Calu3 (cell line): ENCODE data around the gene NECAB3. TPM values are rescaled to one million over a fixed set of nuclear protein-coding genes. Genes with fewer than 3 reads are reported as not detected.

Source experiments
- BruUV-seq: library from RNA; stranded (reverse); fragments of 400-500 nt; replicated peaks from 2 replicates; lab custom pipeline; 2021; lab: Mats Ljungman, UMichigan
- CTCF ChIA-PET: fragments of 300-600 bp; sonication (Branson Sonifier 250); formaldehyde crosslinking; loops from one replicate; lab custom pipeline; 2022; ENCODE audit warnings: antibody characterized with exemption; lab: Charles Lee
- DNase-seq: peaks from one replicate; pipeline ENCODE4 v3.0.0; 2022
- H3K27ac Mint-ChIP-seq: one replicate; pipeline ENCODE4 v1.8.0; 2022; ENCODE audit warnings: mixed read lengths; ENCODE audit not compliant: unreplicated experiment
- H3K27me3 Mint-ChIP-seq: one replicate; pipeline ENCODE4 v1.8.0; 2022; ENCODE audit warnings: mixed read lengths; ENCODE audit not compliant: unreplicated experiment
- H3K36me3 Mint-ChIP-seq: one replicate; pipeline ENCODE4 v1.8.0; 2022; ENCODE audit warnings: mild to moderate bottlenecking, moderate library complexity, mixed read lengths; ENCODE audit not compliant: insufficient read depth, unreplicated experiment
- H3K4me1 Mint-ChIP-seq: one replicate; pipeline ENCODE4 v1.8.0; 2022; ENCODE audit warnings: mild to moderate bottlenecking, low read depth, mixed read lengths; ENCODE audit not compliant: unreplicated experiment
- H3K4me3 Mint-ChIP-seq: one replicate; pipeline ENCODE4 v1.8.0; 2022; ENCODE audit warnings: mild to moderate bottlenecking, low read depth, moderate library complexity, mixed read lengths; ENCODE audit not compliant: unreplicated experiment
- H3K9me3 Mint-ChIP-seq: one replicate; pipeline ENCODE4 v1.8.0; 2022; ENCODE audit warnings: low read depth, mixed read lengths; ENCODE audit not compliant: unreplicated experiment
- intact Hi-C: fragments of 100-400 bp; cut with micrococcal nuclease; formaldehyde crosslinking; loops from one replicate; pipeline ENCODE4 v1.10.0; 2022; ENCODE audit not compliant: unreplicated experiment
- total RNA-seq: library from RNA; stranded (reverse); gene quantifications from 2 replicates; pipeline ENCODE4 v1.2.3, GENCODE V29; 2022
- TF ChIP-seq, protein P1 (sequence below): fragments of 200-600 bp; IDR thresholded peaks from one replicate; pipeline ENCODE4 v1.8.0; 2022; ENCODE audit warnings: antibody characterized with exemption; ENCODE audit not compliant: unreplicated experiment

NECAB3 gene
- total RNA-seq, 1 experiment from 2014 or later: 80.8 TPM

DNA sequence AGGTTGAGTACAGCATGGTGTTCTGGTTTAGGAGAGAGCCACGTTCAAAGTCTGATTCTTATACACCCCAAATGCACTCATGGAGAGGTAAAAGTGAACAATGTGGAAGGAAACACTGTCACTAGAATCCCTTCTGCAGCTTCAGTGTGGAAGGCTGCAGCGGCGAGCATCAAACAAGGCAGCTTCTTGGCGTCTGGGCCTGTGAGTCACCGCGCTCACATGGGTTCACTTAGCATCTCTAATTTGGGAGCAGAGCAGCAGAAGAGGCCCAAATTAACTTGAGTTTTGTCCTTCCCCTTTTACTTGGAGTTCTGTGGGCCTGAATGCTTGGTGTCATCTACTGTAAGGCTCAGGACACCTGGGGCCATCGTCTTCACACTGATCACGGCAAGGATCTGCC, 22.9 kb upstream of the NECAB3 start:
- no peak overlapping the region for H3K27ac Mint-ChIP-seq
- H3K4me3 Mint-ChIP-seq: no peak overlapping the region
- H3K9me3 Mint-ChIP-seq: peaks cover 2% of the 10 kb centered on the region
- intact Hi-C loops: no loop called here
- no peaks in the 10 kb centered on the region for H3K27me3 Mint-ChIP-seq
- no peak for DNase-seq
- H3K36me3 Mint-ChIP-seq: peaks cover 9% of the 10 kb centered on the region
- no peaks in the 10 kb centered on the region for H3K4me1 Mint-ChIP-seq
- CTCF ChIA-PET: interaction anchor here (0.6 to 1.3 kb wide), 4 partner anchors 9 to 93 kb away, joined by 3 read pairs; no protein-coding TSS in a partner anchor
- TF ChIP-seq, protein P1, sequence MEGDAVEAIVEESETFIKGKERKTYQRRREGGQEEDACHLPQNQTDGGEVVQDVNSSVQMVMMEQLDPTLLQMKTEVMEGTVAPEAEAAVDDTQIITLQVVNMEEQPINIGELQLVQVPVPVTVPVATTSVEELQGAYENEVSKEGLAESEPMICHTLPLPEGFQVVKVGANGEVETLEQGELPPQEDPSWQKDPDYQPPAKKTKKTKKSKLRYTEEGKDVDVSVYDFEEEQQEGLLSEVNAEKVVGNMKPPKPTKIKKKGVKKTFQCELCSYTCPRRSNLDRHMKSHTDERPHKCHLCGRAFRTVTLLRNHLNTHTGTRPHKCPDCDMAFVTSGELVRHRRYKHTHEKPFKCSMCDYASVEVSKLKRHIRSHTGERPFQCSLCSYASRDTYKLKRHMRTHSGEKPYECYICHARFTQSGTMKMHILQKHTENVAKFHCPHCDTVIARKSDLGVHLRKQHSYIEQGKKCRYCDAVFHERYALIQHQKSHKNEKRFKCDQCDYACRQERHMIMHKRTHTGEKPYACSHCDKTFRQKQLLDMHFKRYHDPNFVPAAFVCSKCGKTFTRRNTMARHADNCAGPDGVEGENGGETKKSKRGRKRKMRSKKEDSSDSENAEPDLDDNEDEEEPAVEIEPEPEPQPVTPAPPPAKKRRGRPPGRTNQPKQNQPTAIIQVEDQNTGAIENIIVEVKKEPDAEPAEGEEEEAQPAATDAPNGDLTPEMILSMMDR: no peak
- BruUV-seq: no TSS peak

DNA sequence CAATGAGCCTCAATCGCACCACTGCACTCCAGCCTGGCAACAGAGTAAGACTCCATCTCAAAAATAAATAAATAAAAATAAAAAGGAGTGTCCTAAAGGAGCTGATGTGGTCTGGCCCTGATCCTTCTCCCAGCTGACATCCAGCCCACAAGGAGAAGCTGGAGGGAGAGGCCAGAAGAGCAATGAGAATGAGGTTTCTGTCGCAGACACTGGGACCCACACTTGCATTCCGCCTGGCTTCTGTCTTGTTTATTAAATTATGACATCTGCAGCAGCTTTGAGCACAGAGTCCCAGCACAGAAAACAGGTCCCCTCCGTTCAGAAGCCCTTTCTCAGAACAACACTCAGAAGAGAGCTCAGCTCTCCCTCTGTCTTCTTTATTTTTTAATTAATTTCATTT, 22.2 kb upstream of the NECAB3 start:
- Mint-ChIP-seq H3K36me3 (peaks cover 9% of the 10 kb centered on the region), H3K27ac (no peak overlapping the region), H3K9me3 (peaks cover 2% of the 10 kb centered on the region), H3K27me3 (no peaks in the 10 kb centered on the region), H3K4me3 (no peak overlapping the region), H3K4me1 (no peaks in the 10 kb centered on the region)
- no peak for DNase-seq
- TF ChIP-seq, protein P1: no peak
- CTCF ChIA-PET: interaction anchor here (1.2 to 1.3 kb wide), 2 partner anchors 10 to 23 kb away, joined by 3 read pairs; no protein-coding TSS in a partner anchor
- BruUV-seq: no TSS peak
- intact Hi-C loops: no loop called here

DNA sequence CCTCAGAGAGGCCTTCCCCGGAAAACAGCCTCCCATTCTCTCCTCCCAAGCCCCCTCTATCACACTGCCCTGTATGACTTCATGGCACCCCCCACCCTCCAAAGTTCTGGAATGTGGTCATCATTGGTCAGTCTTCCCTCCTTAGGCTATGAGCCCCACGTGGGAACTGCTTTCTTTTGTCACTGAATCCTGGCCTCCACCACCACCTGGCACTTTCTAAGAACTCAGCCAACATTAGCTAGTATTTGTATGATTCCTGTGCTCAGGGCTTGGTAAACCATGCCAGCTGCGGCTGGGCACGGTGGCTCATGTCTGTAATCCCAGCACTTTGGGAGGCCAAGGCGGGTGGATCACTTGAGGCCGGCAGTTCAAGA, 20.4 kb upstream of the NECAB3 start:
- Mint-ChIP-seq H3K4me1 (no peaks in the 10 kb centered on the region), H3K27ac (no peak overlapping the region), H3K9me3 (no peaks in the 10 kb centered on the region), H3K4me3 (no peak overlapping the region), H3K27me3 (no peaks in the 10 kb centered on the region), H3K36me3 (no peaks in the 10 kb centered on the region)
- no TSS peak for BruUV-seq
- no peak for DNase-seq
- TF ChIP-seq, protein P1: no peak
- CTCF ChIA-PET: interaction anchor here (0.6 to 0.7 kb wide), 3 partner anchors 75 to 340 kb away, joined by 3 to 4 read pairs (median 4); no protein-coding TSS in a partner anchor
- intact Hi-C loops: no loop called here

DNA sequence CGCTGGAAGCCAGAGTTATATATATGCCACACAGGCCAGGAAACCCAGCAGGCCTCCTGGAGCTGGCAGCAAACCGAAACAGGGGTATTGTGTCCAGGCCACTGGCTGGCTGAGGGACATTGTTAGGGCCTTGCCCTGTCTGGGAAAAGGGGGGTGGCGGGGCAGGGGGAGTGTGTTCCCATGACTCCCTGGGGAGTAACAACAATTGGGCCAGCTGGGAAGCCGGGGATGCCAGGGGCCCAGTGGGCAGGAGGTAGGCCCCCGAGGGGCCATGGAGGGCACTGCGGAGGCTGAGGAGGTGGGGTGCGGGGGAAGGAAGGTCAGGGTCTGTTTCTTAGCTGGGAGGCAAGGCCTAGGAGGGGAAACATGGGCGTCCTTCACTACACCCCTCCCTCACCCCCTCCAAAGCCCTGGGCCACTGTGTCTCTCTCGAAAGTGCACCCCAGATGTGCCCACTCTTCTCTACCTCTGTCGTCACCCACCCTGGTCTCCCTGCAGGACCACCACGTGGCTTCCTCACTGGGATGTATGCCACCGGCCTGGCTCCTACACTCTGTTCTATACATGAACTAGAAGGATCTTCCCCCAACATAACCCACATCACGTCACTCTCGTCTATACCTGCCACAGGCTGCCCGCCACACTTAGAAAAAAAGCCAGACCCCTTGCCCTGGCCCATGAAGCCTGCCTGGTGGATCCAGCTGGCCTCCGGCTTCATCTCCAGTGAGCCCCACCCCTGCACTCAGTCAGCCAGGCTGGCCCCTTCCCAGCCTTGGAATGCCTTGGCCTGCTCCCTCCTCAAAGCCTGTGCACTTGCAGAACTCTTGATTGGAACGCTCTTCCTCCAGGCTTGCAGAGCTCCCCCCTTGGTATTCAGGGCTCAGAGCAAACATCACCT, 19.8 kb upstream of the NECAB3 start:
- no peaks in the 10 kb centered on the region for H3K9me3 Mint-ChIP-seq
- CTCF ChIA-PET: interaction anchor here (0.8 kb wide), 1 partner anchor 10 kb away, joined by 3 read pairs; no protein-coding TSS in a partner anchor
- no peak for DNase-seq

More for the DNA sequence above, 19.8 kb upstream of the NECAB3 start:
- TF ChIP-seq, protein P1: no peak
- Mint-ChIP-seq H3K27me3 (no peaks in the 10 kb centered on the region), H3K27ac (no peak overlapping the region), H3K4me3 (no peak overlapping the region), H3K36me3 (no peaks in the 10 kb centered on the region), H3K4me1 (peaks cover under 1% of the 10 kb centered on the region)
- intact Hi-C loops: no loop called here
- no TSS peak for BruUV-seq
